ENCODE results near the gene P2RY13.

Gene P2RY13

GRCh38 chr3:151293127-151293526 is 36.2 kb downstream of the P2RY13 start:
- H3K4me1 Mint-ChIP-seq, result peaks cover 4 to 7% of the 10 kb centered on the region in 2 donors
- H3K27me3 Mint-ChIP-seq, result no peaks in the 10 kb centered on the region
- H3K9me3 Mint-ChIP-seq, result no peaks in the 10 kb centered on the region
- DNase-seq, result no peak
- ATAC-seq (replicated peaks), result no peak
- H3K36me3 Mint-ChIP-seq, result no peaks in the 10 kb centered on the region
- no peak overlapping the region for H3K27ac Mint-ChIP-seq
- no peak overlapping the region for H3K4me3 Mint-ChIP-seq

GRCh38 chr3:151290673-151291072 is 38.7 kb downstream of the P2RY13 start:
- Mint-ChIP-seq H3K27ac (no peak overlapping the region), H3K9me3 (no peaks in the 10 kb centered on the region), H3K36me3 (no peaks in the 10 kb centered on the region), H3K27me3 (no peaks in the 10 kb centered on the region), H3K4me1 (peaks cover 4 to 7% of the 10 kb centered on the region in 2 donors), H3K4me3 (no peak overlapping the region)
- DNase-seq (no peak), ATAC-seq (replicated peaks) (no peak)

- no peaks in the 10 kb centered on the region for H3K36me3 Mint-ChIP-seq
- no peak for ATAC-seq (replicated peaks)
- no peaks in the 10 kb centered on the region for H3K9me3 Mint-ChIP-seq
- no peak for DNase-seq
- H3K27ac Mint-ChIP-seq, result no peak overlapping the region
- peaks cover 4 to 7% of the 10 kb centered on the region in 2 donors for H3K4me1 Mint-ChIP-seq
- H3K4me3 Mint-ChIP-seq, result no peak overlapping the region
- H3K27me3 Mint-ChIP-seq, result no peaks in the 10 kb centered on the region
Measured at GRCh38 chr3:151289445-151289844, 39.9 kb downstream of the P2RY13 start.

- Mint-ChIP-seq H3K27ac (no peak overlapping the region), H3K36me3 (no peaks in the 10 kb centered on the region), H3K4me1 (peaks cover 8 to 20% of the 10 kb centered on the region in 2 donors), H3K9me3 (no peaks in the 10 kb centered on the region), H3K27me3 (no peaks in the 10 kb centered on the region), H3K4me3 (no peak overlapping the region)
- DNase-seq (no peak), ATAC-seq (replicated peaks) (no peak)
Measured at GRCh38 chr3:151285940-151286339, 43.4 kb downstream of the P2RY13 start.

- DNase-seq, result no peak
- no peak overlapping the region for H3K4me3 Mint-ChIP-seq
- no peak overlapping the region for H3K27ac Mint-ChIP-seq
- no peaks in the 10 kb centered on the region for H3K9me3 Mint-ChIP-seq
- no peaks in the 10 kb centered on the region for H3K27me3 Mint-ChIP-seq
- H3K36me3 Mint-ChIP-seq, result no peaks in the 10 kb centered on the region
- peak; percentile 22 to 36 for ATAC-seq (replicated peaks)
- peaks cover 18 to 35% of the 10 kb centered on the region in 2 donors for H3K4me1 Mint-ChIP-seq
Measured at GRCh38 chr3:151283907-151284461, 45.4 kb downstream of the P2RY13 start.

- peaks cover 20 to 36% of the 10 kb centered on the region in 2 donors for H3K4me1 Mint-ChIP-seq
- ATAC-seq (replicated peaks), result no peak
- H3K27ac Mint-ChIP-seq, result no peak overlapping the region
- no peak overlapping the region for H3K4me3 Mint-ChIP-seq
- DNase-seq, result no peak
- no peaks in the 10 kb centered on the region for H3K27me3 Mint-ChIP-seq
- no peaks in the 10 kb centered on the region for H3K9me3 Mint-ChIP-seq
- H3K36me3 Mint-ChIP-seq, result no peaks in the 10 kb centered on the region
Measured at GRCh38 chr3:151283387-151283786, 46.0 kb downstream of the P2RY13 start.

GRCh38 chr3:151282921-151283320 is 46.4 kb downstream of the P2RY13 start:
- H3K27me3 Mint-ChIP-seq, result no peaks in the 10 kb centered on the region
- no peaks in the 10 kb centered on the region for H3K9me3 Mint-ChIP-seq
- DNase-seq (no peak), ATAC-seq (replicated peaks) (peak; percentile 26 to 46)
- no peak overlapping the region for H3K27ac Mint-ChIP-seq
- H3K36me3 Mint-ChIP-seq, result no peaks in the 10 kb centered on the region
- H3K4me3 Mint-ChIP-seq, result no peak overlapping the region
- peaks cover 24 to 40% of the 10 kb centered on the region in 2 donors for H3K4me1 Mint-ChIP-seq

GRCh38 chr3:151281671-151282324 is 47.6 kb downstream of the P2RY13 start:
- no peaks in the 10 kb centered on the region for H3K9me3 Mint-ChIP-seq
- no peaks in the 10 kb centered on the region for H3K27me3 Mint-ChIP-seq
- no peak for ATAC-seq (replicated peaks)

GRCh38 chr3:151278230-151278629 is 51.1 kb downstream of the P2RY13 start, which contains the start of gene P2RY14:
Gene P2RY14 (minus strand): TSS chr3:151278542. CDS start chr3:151214316, 64,226 bp downstream.
- H3K4me3 Mint-ChIP-seq, result peak within 1 kb of the TSS; percentile 35 to 49
- H3K27ac Mint-ChIP-seq, result peak within 1 kb of the TSS; percentile 92

More at GRCh38 chr3:151281671-151282324, 47.6 kb downstream of the P2RY13 start:
- H3K4me3 Mint-ChIP-seq, result no peak overlapping the region
- peaks cover 24 to 44% of the 10 kb centered on the region in 2 donors for H3K4me1 Mint-ChIP-seq
- DNase-seq, result no peak
- no peak overlapping the region for H3K27ac Mint-ChIP-seq
- no peaks in the 10 kb centered on the region for H3K36me3 Mint-ChIP-seq

GRCh38 chr3:151276687-151277042 is 52.7 kb downstream of the P2RY13 start:
- Mint-ChIP-seq H3K36me3 (no peaks in the 10 kb centered on the region), H3K4me1 (peaks cover 45 to 81% of the 10 kb centered on the region in 2 donors), H3K27ac (peak overlapping the region; percentile 90), H3K9me3 (no peaks in the 10 kb centered on the region), H3K27me3 (no peaks in the 10 kb centered on the region), H3K4me3 (peak overlapping the region; percentile 71 to 72)
- peak; percentile 82 to 85 for ATAC-seq (replicated peaks)
- peak; percentile 43 for DNase-seq

More at GRCh38 chr3:151278230-151278629, 51.1 kb downstream of the P2RY13 start, which contains the start of gene P2RY14:
- no peaks in the 10 kb centered on the region for H3K36me3 Mint-ChIP-seq
- peak; percentile 20 for DNase-seq
- peak; percentile 64 to 72 for ATAC-seq (replicated peaks)
- H3K4me1 Mint-ChIP-seq, result peaks cover 41 to 75% of the 10 kb centered on the region in 2 donors
- no peaks in the 10 kb centered on the region for H3K27me3 Mint-ChIP-seq
- no peaks in the 10 kb centered on the region for H3K9me3 Mint-ChIP-seq

Measured in stimulated activated naive B cell treated with anti-CD40 and anti-IgM and Interleukin-4, amounts not matched to agents 10 μg/mL and 1 μg/mL and 100 μg/mL, for 72 hours (primary cell).